Tibial nerve (tissue), 4 donors: ENCODE results near the gene QSOX2. TPM values are rescaled to one million over a fixed set of nuclear protein-coding genes. Genes with fewer than 3 reads are reported as not detected.

Experiments
- DNase-seq, 2 donors: peaks; one replicate each; pipeline ENCODE4 v3.0.0-alpha.2; 2019; ENCODE audit warnings: low spot score in 2 of 2
- H3K27ac ChIP-seq, 4 donors: fragments of 200-600 bp; sonication (generic) in 3 of 4; one replicate each; pipeline ENCODE4 v1.5.1; 2017 to 2019; ENCODE audit warnings: mild to moderate bottlenecking in 1 of 4
- H3K27me3 ChIP-seq, 2 donors: fragments of 200-600 bp; sonication (generic) in 1 of 2; one replicate each; pipeline versions ENCODE4 v1.5.1 to v1.6.0; 2017 to 2019
- H3K36me3 ChIP-seq, 3 donors: fragments of 200-600 bp; sonication (generic); one replicate each; pipeline ENCODE4 v1.5.1; 2018 to 2019
- H3K4me1 ChIP-seq, 4 donors: fragments of 200-600 bp; sonication (generic) in 3 of 4; one replicate each; pipeline ENCODE4 v1.5.1; 2017 to 2019
- H3K4me3 ChIP-seq, 4 donors: fragments of 200-600 bp; sonication (generic) in 3 of 4; one replicate each; pipeline ENCODE4 v1.5.1; 2017 to 2019; ENCODE audit warnings: mild to moderate bottlenecking in 1 of 4, moderate library complexity in 1 of 4
- H3K9me3 ChIP-seq, 4 donors: fragments of 200-600 bp; sonication (generic) in 3 of 4; one replicate each; pipeline ENCODE4 v1.5.1; 2017 to 2019
- EP300 ChIP-seq, 2 donors: sonication (generic); formaldehyde crosslinking; IDR thresholded peaks; one replicate each; pipeline ENCODE4 v1.6.1; 2017; ENCODE audit warnings: antibody characterized with exemption in 2 of 2, mild to moderate bottlenecking in 1 of 2
- POLR2A ChIP-seq, 2 donors: fragments of 450-650 bp; IDR thresholded peaks; one replicate each; pipeline ENCODE4 v1.6.1; 2017; ENCODE audit warnings: antibody characterized with exemption in 2 of 2, mild to moderate bottlenecking in 2 of 2, moderate library complexity in 2 of 2
- WGBS, 2 donors: methylation state at CpG; one replicate each; pipeline ENCODE4 v1.1.5; 2018; 5-methylcytosine and 5-hydroxymethylcytosine counted together
- total RNA-seq, 4 donors: library from RNA; depleted of rRNA; stranded (reverse); fragments of >200 nt; gene quantifications; one replicate each; pipeline ENCODE4 v1.1.0, GENCODE V29; 2016
- TF ChIP-seq, protein P1 (sequence below), 5 experiments: fragments of 200-600 bp in 3 of 5; fragments of 450-650 bp in 2 of 5; sonication (generic) in 3 of 5; IDR thresholded peaks; one replicate each; pipeline ENCODE4 v1.5.1; 2016 to 2019; ENCODE audit warnings: antibody characterized with exemption in 5 of 5, mild to moderate bottlenecking in 3 of 5, moderate library complexity in 2 of 5

Gene QSOX2
- total RNA-seq, 4 donors from 2014 or later = 10.2 to 16.8 (median 11.8) TPM

DNA sequence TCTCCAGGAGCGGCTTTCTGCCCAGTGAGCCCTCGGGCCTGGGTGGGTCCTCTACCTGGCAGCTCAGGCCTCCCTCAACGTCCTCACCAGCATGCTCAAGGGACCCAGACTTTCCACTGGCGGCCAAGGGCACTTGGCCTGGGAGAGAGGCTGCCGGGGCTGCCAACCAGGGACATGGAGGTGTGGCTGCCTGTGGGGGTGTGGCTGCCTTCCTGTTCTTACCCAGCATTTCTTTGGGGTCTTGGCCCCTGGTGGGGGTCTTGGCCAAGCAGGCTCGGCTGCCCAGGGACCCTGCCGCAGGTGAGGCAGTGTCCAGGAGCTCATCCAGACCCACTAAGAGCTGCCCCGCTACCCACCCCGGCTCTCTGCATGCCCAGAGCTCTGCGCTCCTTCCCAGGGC is 7.2 kb upstream of the QSOX2 start:
- Histone ChIP-seq H3K36me3 (no peaks in the 10 kb centered on the region), H3K4me3 (no peak overlapping the region), H3K27me3 (peaks cover 0 to 30% of the 10 kb centered on the region in 2 donors), H3K4me1 (peaks cover 0 to 15% (median 4%) of the 10 kb centered on the region in 4 donors), H3K9me3 (no peaks in the 10 kb centered on the region), H3K27ac (no peak overlapping the region)
- no peak for DNase-seq
- no peak for TF ChIP-seq EP300 (IDR thresholded peaks at IDR 0.05)
- TF ChIP-seq, protein P1, sequence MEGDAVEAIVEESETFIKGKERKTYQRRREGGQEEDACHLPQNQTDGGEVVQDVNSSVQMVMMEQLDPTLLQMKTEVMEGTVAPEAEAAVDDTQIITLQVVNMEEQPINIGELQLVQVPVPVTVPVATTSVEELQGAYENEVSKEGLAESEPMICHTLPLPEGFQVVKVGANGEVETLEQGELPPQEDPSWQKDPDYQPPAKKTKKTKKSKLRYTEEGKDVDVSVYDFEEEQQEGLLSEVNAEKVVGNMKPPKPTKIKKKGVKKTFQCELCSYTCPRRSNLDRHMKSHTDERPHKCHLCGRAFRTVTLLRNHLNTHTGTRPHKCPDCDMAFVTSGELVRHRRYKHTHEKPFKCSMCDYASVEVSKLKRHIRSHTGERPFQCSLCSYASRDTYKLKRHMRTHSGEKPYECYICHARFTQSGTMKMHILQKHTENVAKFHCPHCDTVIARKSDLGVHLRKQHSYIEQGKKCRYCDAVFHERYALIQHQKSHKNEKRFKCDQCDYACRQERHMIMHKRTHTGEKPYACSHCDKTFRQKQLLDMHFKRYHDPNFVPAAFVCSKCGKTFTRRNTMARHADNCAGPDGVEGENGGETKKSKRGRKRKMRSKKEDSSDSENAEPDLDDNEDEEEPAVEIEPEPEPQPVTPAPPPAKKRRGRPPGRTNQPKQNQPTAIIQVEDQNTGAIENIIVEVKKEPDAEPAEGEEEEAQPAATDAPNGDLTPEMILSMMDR (IDR thresholded peaks at IDR 0.05) = no peak
- 85 to 92% methylated on average over 8 to 9 of the region's 10 CpGs for WGBS, 2 donors

DNA sequence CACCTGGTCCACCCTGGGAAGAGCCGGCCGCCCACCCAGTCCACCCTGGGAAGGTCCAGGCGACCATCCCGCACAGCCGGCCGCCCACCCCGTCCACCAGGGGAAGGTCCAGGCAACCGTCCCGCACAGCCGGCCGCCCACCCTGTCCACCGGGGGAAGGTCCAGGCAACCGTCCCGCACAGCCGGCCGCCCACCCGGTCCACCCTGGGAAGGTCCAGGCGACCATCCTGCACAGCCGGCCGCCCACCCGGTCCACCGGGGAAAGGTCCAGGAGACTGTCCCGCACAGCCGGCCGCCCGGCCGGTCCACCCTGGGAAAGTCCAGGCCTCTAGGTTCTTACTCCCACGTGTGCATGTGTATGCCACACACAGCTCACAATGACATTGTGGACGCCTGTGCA is 6.7 kb upstream of the QSOX2 start:
- Histone ChIP-seq H3K4me1 (peaks cover 0 to 15% (median 4%) of the 10 kb centered on the region in 4 donors), H3K27me3 (peaks cover 0 to 30% of the 10 kb centered on the region in 2 donors), H3K27ac (no peak overlapping the region), H3K36me3 (no peaks in the 10 kb centered on the region), H3K4me3 (no peak overlapping the region), H3K9me3 (no peaks in the 10 kb centered on the region)
- no peak for DNase-seq
- 80% methylated on average over 18 to 22 of the region's 29 CpGs for WGBS, 2 donors
- no peak for TF ChIP-seq EP300 (IDR thresholded peaks at IDR 0.05)
- TF ChIP-seq, protein P1 (IDR thresholded peaks at IDR 0.05) = no peak
- no peak for TF ChIP-seq POLR2A (IDR thresholded peaks at IDR 0.05)

DNA sequence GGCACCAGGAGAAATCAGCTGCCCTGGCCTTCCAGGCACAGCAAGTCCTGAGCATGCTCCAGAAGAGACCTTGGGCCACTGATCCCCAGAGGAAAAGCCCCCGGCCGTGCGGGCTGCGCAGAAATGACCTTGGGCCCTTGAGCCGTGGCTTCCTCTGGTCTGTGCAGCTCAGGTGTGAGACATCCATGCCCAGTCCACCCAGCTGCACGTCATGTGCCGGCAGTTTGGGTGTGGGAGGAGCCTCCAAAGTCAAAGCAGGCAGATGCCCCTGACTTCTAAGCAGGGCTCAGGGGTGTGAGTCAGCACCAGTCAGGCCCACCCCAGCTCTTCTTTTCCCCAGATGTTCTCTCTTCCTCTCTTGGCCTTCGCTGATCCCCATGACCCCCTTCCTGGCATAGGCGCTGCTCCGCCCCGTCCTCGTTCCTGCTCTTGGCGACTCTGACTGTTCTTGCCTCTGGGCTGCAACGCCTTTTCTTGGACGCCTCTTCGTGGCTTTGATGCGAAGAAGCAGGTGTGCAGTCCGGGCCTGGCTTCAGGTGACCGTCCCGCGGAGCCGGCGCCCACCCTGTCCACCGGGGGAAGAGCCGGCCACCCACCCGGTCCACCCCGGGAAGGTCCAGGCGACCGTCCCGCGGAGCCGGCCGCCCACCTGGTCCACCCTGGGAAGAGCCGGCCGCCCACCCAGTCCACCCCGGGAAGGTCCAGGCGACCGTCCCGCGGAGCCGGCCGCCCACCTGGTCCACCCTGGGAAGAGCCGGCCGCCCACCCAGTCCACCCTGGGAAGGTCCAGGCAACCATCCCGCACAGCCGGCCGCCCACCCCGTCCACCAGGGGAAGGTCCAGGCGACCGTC is 5.9 kb upstream of the QSOX2 start:
- WGBS, 2 donors = 81 to 85% methylated on average over 30 to 39 of the region's 50 CpGs
- H3K27ac ChIP-seq = no peak overlapping the region
- peaks cover 0 to 30% of the 10 kb centered on the region in 2 donors for H3K27me3 ChIP-seq
- TF ChIP-seq POLR2A (IDR thresholded peaks at IDR 0.05) (no peak), EP300 (IDR thresholded peaks at IDR 0.05) (no peak)
- TF ChIP-seq, protein P1 (IDR thresholded peaks at IDR 0.05) = no peak
- no peaks in the 10 kb centered on the region for H3K9me3 ChIP-seq
- no peak for DNase-seq
- peaks cover 0 to 15% (median 4%) of the 10 kb centered on the region in 4 donors for H3K4me1 ChIP-seq
- H3K36me3 ChIP-seq = no peaks in the 10 kb centered on the region
- no peak overlapping the region for H3K4me3 ChIP-seq

DNA sequence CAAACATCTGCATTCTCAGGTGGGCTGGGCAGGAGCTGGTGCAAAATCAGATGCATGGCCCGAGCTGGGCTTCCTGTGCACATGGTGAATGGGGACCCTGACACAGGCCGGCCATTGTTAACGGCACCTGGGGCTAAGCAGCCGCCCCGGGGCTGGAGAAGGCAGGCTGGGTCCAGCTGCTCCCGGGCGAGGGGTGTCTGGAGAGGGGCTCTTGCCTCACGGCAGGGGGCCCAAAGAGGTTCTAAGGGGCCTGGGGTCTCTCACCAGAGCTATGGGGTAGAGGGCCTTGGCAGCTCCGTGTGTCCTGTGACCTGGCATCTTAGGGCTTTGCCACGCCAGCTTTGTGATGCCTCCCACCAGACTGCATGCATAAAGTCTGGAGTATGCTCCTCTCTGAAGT is 5.1 kb upstream of the QSOX2 start:
- DNase-seq = no peak
- 39 to 51% methylated on average over 7 to 10 of the region's 10 CpGs for WGBS, 2 donors
- Histone ChIP-seq H3K4me1 (peaks cover 0 to 14% (median 7%) of the 10 kb centered on the region in 4 donors), H3K27ac (no peak overlapping the region), H3K36me3 (no peaks in the 10 kb centered on the region), H3K27me3 (peaks cover 0 to 26% of the 10 kb centered on the region in 2 donors), H3K4me3 (no peak overlapping the region), H3K9me3 (no peaks in the 10 kb centered on the region)
- TF ChIP-seq, protein P1 (IDR thresholded peaks at IDR 0.05) = no peak
- TF ChIP-seq EP300 (IDR thresholded peaks at IDR 0.05) (no peak), POLR2A (IDR thresholded peaks at IDR 0.05) (no peak)

DNA sequence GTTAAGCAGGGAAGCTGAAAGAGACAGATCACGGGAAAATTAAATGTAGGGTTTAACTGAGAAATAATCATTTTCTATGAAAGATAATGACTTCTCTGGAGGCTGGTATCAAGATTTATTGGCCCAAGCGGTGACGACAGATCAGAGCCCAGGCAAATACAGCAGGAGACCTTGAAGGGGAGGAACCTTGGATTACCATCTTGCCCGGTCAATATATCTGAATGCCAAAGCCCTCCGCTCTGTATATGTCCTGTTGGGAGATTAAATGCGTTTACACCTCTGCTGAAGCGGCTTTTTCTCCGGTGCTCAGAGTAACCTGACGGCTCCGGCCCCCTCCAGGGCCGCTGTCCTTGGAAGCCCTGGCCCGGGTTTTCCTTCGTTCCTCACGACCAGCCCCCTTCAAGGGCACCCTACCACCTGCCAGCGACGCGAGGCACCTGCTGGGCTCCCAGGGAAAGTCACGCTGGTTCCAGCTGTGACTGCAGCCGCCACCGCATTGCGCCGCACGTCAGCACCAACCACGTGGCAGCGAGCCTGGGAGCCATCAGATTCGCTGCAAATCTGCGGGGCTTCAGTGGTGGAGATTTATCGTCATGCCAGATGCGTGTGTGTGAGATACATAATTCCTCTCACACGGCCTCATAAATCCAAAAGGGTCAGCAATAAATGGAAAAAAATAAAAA is 4.4 kb upstream of the QSOX2 start:
- Histone ChIP-seq H3K4me1 (peaks cover 0 to 10% (median 5%) of the 10 kb centered on the region in 4 donors), H3K4me3 (no peak overlapping the region), H3K36me3 (no peaks in the 10 kb centered on the region), H3K27me3 (peaks cover 0 to 21% of the 10 kb centered on the region in 2 donors), H3K27ac (no peak overlapping the region), H3K9me3 (no peaks in the 10 kb centered on the region)
- WGBS, 2 donors = 59 to 63% methylated on average over 30 of the region's 30 CpGs
- TF ChIP-seq, protein P1 (IDR thresholded peaks at IDR 0.05) = no peak
- TF ChIP-seq POLR2A (IDR thresholded peaks at IDR 0.05) = no peak
- no peak for TF ChIP-seq EP300 (IDR thresholded peaks at IDR 0.05)
- DNase-seq = no peak
